Fibroblast of skin of left quadriceps (primary cell): ENCODE data around the gene GAPT.

Experiments
- DNase-seq, 2 experiments: peaks; one replicate each; pipeline ENCODE4 v3.0.0-alpha.2; 2013; ENCODE audit warnings: low read depth in 2 of 2

Gene GAPT

GRCh38 chr5:58491216-58491892 is at the start of gene GAPT:
TSS of gene GAPT (plus strand) at chr5:58491435. CDS start at chr5:58494537, 3,102 bp downstream.
- no peak for DNase-seq

DNA sequence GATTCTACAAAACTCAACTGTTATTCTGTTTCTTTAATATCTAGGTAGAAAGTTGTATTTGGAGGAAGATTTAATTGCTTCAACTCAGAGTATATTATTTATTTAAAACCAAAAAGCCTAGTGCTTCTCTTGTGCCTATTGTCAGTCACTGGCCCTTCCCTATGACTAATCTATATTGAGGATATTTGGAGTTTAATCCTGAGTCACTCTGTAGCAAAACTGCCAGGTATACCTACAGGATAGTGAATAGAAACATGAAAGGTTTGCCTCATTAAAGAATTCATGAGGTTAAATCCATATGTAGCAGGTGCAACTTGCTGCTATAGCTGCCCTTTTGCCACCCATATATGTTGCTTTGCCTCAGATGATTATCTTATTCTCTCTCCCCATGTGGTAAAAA is 46.4 kb upstream of the GAPT start:
- DNase-seq, result no peak

- no peak for DNase-seq
Observed at GRCh38 chr5:58446024-58446423, 45.2 kb upstream of the GAPT start.

DNA sequence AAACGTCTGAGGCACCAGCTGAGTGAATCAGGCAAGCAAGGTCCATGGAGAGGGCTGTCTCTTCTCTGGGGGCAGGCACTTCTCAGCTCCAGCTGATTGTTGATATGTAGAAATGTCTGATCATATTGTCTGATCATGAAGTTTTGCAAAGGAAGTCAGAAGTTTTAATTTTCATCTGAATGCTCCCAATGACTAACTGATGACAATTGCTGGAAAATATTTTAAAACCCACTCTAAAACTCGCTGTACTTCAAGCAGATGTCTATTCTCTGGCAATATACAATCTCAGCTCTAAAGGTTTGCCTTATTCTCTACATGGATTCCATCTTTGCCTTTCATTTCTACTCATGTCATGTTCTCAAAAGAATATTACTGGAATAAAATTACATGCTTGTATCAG is 44.0 kb upstream of the GAPT start:
- peak in 1 of 2 experiments; percentile 34 for DNase-seq

DNA sequence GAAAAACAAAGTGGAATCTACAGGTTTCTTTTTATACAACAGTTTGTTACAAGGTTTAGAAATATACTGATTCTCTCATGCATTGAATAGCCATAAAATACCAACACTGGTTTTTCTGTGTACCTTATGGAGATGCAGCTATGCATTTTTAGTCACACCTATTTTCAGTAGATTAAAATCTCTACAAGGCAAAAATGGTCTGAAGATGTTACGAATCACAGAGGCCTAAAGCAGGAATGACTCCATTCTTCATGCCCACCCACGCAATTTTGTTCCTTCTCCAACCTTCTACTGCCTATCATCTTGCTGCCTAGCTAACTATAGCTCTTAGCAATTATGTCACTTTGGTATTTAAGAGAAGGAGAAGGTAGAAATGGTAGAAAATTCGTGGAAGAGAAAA is 41.2 kb upstream of the GAPT start:
- DNase-seq, result no peak

DNA sequence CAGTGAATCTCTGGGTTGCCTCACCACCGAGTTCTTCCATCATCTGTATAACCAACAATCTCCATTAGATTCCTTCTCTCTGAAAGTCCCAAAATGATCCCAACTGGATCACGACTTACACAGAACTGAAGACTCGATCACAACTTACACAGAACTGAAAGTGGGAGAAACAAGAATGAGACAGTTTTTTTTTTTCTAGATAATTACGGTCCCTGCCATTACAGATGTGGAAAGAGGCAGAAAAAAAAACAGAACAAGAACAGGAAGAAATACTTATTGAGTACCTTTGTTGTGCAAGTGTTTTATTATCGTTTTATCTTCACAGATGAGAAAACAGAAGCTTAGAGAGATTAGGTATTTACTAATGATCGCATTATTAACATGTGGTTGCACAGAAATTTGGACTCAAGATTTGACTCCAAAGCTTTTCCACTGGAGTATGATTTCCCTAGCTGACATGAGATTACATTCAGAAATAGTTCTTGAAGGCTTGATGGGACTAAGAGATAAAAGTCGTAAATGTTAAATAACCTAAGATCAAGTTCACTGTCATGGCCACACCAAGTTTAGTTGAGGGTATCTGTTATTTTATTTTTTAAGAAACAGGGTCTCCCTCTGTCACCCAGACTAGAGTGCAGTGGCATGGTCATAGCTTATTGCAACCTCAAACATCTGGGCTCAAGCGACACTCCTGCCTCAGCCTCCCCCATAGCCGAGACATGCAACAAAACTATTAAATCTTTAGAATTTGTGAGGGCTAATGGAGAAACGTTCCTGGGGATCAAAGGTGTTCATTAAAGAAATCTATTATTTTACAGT is 40.2 kb upstream of the GAPT start:
- DNase-seq, result no peak

- no peak for DNase-seq
Observed at GRCh38 chr5:58451732-58452565, 39.3 kb upstream of the GAPT start.

- DNase-seq, result no peak
Observed at GRCh38 chr5:58452566-58453258, 38.5 kb upstream of the GAPT start.

DNA sequence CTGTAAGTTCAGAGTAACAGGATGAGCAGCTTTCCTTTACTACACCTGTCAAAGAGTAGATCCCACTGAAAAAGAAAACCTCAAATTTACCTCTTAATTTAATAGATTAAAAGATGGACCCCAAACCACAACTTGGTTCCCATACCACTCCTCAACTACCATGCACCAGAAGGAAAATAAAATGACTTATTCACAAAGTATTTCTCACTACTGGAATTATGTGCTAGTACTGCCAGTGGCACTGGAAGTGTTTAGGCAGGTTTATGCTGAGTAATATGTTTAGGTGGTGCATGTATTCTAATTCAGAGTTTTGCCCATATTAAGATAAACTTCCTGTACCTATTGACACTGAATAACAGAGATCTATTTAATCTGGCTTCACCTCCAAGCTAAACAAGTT is 37.9 kb upstream of the GAPT start:
- DNase-seq, result no peak

GRCh38 chr5:58454025-58454424 is 37.2 kb upstream of the GAPT start:
- DNase-seq, result no peak

GRCh38 chr5:58455066-58455465 is 36.2 kb upstream of the GAPT start:
- no peak for DNase-seq

GRCh38 chr5:58455480-58455879 is 35.8 kb upstream of the GAPT start:
- no peak for DNase-seq

DNA sequence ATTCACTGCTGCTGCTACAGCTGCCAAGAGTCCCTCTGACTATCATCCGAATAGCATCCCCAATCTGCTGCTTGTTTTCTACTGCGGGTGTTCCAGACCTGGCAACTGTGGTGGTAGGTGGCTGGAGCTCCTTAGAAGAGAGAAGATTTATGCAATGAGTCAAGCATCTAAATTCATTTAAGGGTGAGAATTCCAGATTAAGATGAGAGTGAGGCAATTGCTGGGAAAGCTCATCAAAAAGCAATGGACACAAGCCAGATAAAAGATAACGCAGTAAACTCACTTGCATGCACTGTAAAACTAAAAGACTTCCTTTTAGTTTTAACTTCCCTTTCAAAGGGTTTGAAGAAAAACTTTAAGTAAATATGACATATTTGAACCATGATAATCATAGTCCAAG is 35.2 kb upstream of the GAPT start:
- DNase-seq, result no peak

DNA sequence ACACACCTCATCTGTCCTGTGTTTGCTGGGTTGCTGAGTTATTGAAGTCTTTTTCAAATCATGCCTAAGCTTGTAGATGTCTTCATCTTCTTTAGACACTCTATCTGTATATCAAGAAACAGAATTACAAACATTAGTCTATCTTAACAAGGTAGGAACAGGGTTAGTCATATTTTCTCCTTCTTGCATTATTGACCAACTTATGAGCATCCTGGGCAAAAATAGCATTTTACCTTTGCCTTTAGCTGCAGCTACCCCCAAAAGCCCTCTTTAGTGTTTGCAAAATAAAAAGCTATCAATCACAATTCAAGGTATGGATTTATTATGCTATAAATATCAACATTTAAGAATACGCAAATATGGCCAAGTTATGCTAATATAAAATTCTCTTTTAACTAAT is 34.7 kb upstream of the GAPT start:
- no peak for DNase-seq

DNA sequence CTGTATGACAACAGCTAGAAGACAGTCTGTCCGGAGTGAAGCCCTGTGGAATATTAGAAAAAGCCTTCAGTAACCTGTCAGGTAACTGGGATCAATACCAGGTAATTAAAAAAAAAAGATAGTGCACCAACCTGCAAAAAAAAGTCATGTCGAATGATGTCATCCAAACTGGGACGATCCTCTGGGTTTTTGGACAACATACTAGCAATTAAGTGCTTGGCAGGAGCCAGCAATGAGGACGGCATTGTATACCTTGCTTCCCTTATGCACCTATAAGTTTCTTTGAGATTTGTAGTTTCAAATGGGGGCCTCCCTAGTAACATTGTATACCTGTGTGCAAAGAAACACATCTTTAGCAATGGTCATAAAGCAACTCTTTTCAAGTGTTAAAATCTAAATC is 34.2 kb upstream of the GAPT start:
- DNase-seq, result no peak

- DNase-seq, result no peak
Observed at GRCh38 chr5:58458141-58458742, 33.0 kb upstream of the GAPT start.

DNA sequence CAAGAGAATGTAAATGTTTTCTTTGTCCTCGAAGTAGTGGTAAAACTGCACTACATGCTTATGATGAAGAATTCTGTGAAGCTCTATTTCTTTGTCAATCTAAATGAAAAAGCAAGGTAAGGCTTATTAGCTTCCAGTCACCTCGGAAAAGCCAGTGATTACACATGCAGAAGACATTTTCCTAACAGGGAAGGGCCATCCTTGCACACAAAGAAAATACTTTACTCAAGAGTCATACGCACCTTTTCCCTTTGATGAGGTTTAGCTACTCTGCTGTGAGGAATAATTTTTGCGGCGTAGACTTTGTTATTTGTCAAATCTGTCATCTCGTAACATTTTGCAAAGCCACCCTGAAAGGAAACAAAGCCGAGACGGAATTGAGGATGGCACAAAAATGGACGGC is 32.5 kb upstream of the GAPT start:
- DNase-seq, result no peak

DNA sequence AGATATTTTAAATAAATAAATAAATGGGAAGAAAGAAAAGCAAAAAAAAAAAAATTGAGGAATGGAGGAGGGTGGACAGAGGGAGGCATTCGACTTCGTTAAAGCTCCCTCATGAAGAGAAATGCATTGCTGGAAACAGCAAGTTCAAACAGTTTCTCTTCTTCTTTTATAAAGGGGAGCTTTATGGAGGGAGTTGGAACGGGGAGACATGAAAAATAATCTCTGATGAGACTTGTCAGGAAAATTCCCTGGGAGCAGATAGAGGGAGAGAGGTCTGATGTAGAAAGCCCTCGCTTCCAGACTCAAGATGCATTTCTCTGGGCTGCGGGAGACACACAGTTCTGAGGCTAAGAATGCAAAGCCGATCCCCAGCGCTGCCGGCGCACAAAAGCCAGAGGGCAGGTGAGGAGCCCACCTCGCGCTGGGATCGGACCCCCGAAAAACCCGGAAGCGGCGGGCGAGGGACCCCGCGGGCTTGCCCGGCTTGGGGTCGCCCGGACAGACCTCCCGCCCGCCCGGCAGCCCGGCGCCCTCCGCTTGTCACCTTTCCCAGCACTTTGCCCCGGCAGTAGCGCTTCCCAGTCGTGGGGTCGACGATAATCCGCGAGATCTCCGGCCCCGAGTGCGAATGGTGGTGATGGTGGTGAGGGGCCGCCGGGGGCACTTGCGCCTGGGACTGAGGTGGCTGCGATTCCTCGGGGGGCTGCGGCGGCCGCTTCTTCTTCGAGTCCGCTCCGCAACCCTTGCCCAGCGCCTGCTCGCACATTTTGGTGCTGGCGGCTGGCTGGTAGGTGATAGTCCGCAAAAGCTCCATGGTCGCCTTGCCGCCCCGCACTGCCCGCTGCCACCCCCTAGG is 31.9 kb upstream of the GAPT start:
- DNase-seq, result no peak

- peak; percentile 86 to 89 for DNase-seq
Observed at GRCh38 chr5:58460002-58460731, 31.1 kb upstream of the GAPT start, which contains the start of gene PLK2. TSS of gene PLK2 (minus strand) at chr5:58460086. CDS start at chr5:58459959, 127 bp downstream.
